ENCODE measurements around the gene ULBP3. TPM values are rescaled to one million over a fixed set of nuclear protein-coding genes. Genes with fewer than 3 reads are reported as not detected.
A peak's percentile ranks its signal among the peaks of the same experiment; 100 is the strongest.
"Not testable (repeated sequence)": the region's sequence is repeated elsewhere in the genome, so short reads cannot be mapped to it uniquely, and the experiment has no call there.

Gene ULBP3
- total RNA-seq, 1 donor from 2014 or later: 2.5 TPM

DNA sequence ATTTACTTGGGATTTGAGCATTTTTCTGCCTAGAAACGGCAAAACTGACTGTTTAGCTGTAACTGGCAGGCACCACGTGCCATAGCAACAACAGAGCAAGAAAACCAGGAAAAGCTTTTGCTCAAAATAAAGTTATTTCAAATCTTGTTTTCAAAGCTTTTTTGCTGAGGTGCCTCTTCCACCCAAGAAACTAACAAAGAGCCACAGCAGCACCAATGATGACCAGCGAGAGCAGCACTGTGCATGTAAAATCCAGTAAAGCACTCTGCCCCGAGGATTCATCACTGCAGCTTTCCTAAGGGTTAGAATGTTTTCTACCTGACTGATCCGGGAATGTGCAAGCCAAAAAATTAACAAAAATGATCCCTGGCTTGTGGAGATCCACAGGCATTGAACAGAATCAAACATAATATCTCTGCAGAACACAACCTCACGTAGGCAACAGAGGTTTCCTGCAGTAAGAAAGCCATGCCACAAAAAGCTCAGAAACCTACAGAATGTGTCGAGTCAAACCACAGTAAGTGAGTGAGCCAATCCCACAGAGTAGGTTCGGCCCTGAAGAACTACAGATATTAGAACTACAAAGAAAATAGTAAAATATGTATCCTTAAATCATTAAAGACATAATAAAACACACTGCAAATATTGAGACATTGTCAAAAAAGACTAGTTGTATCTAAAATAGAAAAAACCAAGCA is 7.4 kb upstream of the ULBP3 start:
- DNase-seq (ENCODE audit: low spot score): no peak

GRCh38 chr6:150075034-150075421 is 6.1 kb upstream of the ULBP3 start:
- no peak for DNase-seq (ENCODE audit: low spot score)

DNA sequence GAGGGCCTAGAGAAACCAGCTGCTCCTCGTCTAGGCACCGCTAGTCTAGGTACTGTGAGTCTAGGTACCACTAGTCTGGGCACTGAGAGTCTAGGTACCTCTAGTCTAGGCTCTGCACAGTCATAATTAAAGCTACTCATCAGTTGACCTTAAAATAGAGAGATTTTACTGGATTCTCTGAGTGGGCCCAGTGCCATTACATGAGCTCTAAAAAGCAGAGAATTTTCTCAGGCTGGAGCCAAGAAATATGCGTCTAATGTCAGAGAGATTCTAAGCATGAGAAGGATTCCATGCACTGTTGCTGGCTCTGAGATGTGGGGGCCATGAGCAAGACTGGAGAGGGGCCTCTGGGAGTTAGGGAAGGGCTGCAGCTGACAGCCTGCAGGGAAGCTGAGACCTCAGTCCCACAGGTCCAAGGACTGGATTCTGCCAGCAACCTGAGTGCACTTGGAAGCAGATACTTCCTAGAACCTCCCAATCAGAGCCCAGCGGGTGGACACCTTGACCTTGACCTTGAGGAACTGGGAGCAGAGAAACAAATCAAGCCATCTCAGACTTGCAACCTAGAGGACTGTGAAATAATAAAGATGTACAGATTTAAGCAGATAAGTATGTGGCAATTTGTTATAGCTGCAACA is 5.6 kb upstream of the ULBP3 start:
- DNase-seq (ENCODE audit: low spot score): not testable (repeated sequence)

DNA sequence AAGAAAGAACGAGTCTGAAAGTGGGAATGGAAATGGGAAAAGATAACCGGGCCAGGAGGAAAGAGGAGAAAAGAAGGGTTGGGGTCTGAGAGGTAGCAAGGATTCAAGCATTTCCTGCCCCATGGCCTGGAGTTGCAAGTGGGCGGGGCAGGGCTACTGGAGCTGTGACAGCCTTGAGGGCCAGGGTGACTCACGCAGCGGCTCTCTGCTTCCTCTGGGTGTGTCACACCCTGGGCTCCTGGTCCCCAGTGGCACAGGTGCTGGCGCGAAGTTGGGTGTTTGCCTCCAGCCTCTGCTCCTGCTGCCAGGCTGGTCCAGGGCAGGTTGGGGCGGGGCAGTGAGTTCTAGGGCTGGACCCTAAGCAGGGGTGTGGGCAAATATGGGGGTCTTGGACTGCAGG is 3.3 kb upstream of the ULBP3 start:
- DNase-seq (ENCODE audit: low spot score): peak; percentile 88

- no peak for DNase-seq (ENCODE audit: low spot score)
Observed at GRCh38 chr6:150070236-150070818, 1.4 kb upstream of the ULBP3 start.

- DNase-seq (ENCODE audit: low spot score): peak; percentile 43
Observed at GRCh38 chr6:150069706-150070105, 785 bp upstream of the ULBP3 start.

GRCh38 chr6:150068151-150068550 is 770 bp downstream of the ULBP3 start:
- DNase-seq (ENCODE audit: low spot score): no peak

GRCh38 chr6:150065083-150065482 is 3.8 kb downstream of the ULBP3 start:
- no peak for DNase-seq (ENCODE audit: low spot score)

DNA sequence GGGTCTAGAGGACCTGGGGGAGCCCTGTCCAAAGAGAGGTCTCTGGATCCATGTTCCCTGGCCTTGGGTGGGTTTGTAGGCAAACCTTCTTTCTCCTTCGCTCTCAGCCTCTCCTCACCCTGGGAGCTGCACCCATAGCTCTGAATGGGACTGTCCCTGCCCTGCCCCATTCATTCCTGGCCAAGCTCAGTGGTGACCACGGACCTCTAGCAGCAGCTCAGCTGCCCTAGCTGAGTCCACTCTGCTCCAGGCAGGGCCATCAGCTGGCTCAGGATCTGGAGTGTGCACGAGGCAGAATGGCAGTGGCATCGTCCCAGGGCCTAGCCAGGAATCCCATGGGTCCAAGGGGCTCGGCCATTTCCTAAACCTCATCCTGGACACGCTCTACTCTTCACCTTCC is 5.3 kb downstream of the ULBP3 start:
- no peak for DNase-seq (ENCODE audit: low spot score)

DNA sequence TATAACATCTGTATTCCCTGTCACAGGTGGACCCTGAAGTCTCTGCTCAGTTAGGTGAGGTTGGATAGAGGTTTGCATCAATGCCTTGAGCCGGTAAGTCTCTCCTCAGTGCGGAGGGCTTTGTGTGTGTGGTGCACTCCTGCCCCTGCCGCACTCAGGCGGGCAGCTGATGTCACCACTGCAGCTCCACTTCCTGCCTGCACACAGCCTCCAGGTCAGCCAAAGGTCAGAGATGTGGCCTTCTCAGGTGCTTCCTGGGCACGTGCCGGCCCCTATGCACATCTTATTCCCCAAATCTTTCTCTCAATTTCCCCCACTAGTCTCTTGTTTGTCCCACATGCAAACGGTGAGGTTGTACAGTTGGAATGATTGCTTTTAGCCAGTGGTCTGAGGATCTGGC is 8.9 kb downstream of the ULBP3 start:
- DNase-seq (ENCODE audit: low spot score): not testable (repeated sequence)

DNA sequence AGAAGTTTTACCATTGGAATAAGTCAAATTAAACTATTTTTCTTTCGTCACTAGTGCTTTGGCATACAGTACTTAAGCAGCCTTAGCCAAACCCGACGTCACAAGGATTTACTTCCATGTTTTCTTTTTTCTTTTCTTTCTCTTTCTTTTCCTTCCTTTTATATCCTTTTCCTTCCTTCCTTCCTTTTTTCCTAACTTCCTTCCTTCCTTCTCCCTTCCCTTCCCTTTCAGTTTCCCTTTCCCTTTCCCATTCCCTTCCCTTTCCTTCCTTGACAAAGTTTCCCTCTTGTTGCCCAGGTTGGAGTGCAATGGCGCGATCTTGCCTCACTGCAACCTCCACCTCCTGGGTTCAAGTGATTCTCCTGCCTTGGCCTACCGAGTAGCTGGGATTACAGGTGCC is 9.9 kb downstream of the ULBP3 start:
- DNase-seq (ENCODE audit: low spot score): no peak

DNA sequence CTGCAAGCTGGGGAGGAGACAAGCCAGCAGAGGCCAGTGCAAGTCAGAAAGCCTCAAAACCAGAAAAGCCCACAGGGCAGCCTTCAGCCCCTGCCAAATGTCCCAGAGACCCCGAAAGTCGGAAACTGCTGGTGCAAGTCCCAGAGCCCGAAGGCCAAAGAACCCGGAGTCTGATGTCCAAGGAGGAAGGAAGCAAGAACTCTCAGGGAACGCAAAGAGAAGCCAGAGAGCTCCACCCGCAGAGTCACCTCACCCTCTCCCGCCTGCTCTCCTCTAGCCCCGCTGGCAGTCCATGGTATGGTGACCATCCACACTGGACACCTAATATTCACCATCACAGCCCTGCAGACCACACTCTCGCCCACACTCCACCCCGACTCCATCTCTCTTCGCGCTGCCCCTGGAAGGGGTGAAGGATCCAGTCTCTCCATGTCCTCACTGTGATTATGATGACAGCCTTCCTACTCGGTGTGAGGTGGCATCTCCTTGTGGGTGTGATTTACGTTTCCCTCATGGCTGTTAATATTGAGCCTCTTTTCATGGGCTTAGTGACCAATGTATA is 10.6 kb downstream of the ULBP3 start:
- DNase-seq (ENCODE audit: low spot score): no peak

DNA sequence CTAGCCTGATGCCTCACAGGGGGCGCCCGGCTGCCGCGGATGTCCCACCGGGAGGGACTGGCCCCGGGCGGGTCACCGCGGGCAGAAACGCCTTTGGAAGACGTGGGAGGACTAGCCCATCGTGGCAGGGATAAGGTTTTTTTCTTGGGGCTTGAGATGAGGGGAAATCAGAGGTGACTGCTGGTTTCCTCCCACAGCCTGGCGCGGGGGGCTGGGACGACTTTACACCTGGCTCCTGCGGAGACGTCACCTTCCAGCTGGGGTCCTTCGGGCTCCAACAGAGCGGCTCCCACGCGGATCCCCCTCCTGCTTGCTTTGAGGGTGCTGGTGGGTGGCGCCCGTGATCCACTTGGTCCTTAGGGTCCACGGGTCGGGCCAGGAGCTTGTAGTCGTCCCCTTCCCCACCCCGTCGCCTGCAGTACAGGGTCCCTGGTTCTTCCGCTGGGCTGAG is 11.4 kb downstream of the ULBP3 start:
- no peak for DNase-seq (ENCODE audit: low spot score)

DNA sequence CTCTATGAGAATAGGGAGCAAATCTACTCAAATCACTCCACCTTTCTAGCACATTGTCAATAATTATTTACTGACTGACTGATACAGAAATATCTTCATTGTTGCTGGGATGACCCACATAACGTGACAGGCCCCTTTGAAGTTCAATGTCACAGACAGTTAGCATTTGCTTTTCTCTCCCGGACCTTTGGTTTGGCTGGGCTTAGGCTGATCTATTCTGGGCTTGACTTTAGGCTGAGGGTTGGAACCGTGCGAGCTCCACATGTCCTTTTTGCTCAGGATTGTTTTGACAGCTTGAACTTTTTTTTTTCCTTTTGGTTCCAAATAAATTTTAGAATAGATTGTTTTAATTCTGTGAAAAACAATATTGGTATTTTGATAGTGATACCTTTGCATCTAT is 12.0 kb downstream of the ULBP3 start:
- no peak for DNase-seq (ENCODE audit: low spot score)

GRCh38 chr6:150056156-150056555 is 12.8 kb downstream of the ULBP3 start:
- DNase-seq (ENCODE audit: low spot score): no peak

DNA sequence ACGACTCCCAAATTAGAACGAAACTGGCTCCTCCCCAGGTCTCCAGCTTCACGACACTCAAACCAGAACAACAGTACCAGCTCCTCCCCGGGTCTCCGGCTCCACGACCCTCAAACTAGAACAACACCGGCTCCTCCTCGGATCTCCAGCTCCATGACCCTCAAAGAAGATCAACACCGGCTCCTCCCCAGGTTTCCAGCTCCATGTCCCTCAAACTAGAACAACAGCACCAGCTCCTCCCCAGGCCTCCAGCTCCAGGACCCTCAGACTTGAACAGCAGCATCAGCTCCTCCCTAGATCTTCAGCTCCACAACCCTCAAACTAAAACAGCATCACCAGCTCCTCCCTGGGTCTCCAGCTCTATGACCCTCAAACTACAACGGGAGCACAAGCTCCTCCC is 13.8 kb downstream of the ULBP3 start:
- DNase-seq (ENCODE audit: low spot score): no peak

DNA sequence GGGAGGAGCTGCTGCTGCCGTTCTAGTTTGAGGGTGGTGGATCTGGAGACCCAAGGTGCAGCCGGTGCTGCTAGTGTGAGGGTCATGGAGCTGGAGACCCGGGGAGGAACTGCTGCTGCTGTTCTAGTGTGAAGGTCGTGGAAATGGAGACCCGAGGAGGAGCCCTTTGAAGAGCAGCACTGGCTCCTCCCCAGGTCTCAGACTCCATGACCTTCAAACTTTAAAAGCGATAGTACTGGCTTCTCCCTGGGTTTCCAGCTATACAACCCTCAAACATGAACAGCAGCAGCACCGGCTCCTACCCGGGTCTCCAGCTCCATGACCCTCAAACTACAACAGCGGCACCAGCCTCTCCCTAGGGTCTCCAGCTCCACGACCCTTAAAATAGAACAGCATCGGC is 15.5 kb downstream of the ULBP3 start:
- no peak for DNase-seq (ENCODE audit: low spot score)

DNA sequence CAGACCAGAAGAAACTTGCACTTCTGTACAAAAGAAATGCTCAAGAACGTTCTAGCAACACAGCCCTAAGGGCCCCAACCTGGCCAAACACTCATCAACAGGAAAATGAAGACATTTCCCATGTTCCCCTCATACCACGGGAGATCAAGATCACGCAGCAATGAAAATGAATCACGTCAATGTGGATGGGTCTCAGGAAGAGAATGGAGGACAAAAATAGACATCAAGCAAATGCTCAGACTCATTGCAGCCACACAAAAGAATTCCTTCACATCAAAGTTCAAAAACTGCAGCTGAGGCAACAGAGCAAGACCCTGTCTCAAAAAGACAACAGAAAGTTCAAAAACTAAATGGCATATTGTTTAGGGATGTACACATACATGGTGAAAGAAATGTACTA is 18.1 kb downstream of the ULBP3 start:
- DNase-seq (ENCODE audit: low spot score): no peak

DNA sequence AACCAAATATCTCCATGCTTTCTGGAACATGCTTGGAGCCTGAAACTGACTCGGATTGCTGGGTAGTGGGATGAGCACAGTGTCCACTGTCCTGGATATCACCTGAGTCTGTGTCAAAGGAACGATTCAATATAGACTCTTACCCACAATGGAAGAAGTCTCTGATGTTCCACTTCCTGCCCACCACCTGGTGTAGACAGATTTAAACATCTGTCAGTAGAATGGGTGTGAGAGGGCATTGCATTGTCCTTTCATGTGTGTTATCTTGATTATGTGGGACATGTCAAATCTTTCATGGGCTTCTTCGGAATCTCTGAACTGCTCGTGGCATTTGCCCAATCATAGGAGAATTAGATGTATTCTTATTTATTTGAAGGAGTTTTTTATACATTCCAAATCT is 20.8 kb downstream of the ULBP3 start:
- no peak for DNase-seq (ENCODE audit: low spot score)

DNA sequence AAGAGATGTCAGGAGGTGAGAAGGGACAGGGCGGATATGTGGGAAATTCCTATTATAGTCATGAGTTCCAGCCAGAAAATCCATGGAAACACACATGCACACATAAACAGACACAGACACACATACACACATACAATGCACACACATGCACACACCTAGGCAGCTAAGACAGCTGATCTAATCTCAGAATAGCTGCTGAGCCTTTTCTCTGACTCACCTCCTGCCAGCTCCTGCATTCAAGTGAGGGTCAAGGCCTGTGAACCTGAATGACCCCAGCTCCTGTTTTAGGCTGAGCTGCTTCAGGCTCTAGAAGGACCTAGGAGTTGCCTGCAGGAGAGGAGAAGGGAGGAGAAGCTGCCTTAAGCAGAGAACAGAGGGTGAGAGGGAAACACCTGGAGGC is 22.0 kb downstream of the ULBP3 start:
- DNase-seq (ENCODE audit: low spot score): no peak

- DNase-seq (ENCODE audit: low spot score): no peak
Observed at GRCh38 chr6:150044621-150045145, 24.2 kb downstream of the ULBP3 start.

GRCh38 chr6:150043501-150044412 is 25.2 kb downstream of the ULBP3 start:
- DNase-seq (ENCODE audit: low spot score): no peak

Measured in mucosa of gallbladder (tissue), 1 donor.